Measurements from ENCODE around the gene SCFD2. TPM values are rescaled to one million over a fixed set of nuclear protein-coding genes. Genes with fewer than 3 reads are reported as not detected.

SCFD2 gene
- total RNA-seq, 1 donor from 2014 or later, result 10.7 TPM

GRCh38 chr4:52964011-52964410, 401.9 kb downstream of the SCFD2 start:
- H3K36me3 Mint-ChIP-seq (ENCODE audit: low read depth), result peaks cover 2% of the 10 kb centered on the region
- no peak for TF ChIP-seq CTCF (IDR thresholded peaks at IDR 0.05)
- H3K4me3 Mint-ChIP-seq (ENCODE audit: unreplicated experiment), result no peak overlapping the region
- H3K27ac Mint-ChIP-seq (ENCODE audit: unreplicated experiment), result no peak overlapping the region
- no peaks in the 10 kb centered on the region for H3K27me3 Mint-ChIP-seq (ENCODE audit: low read depth)
- no peaks in the 10 kb centered on the region for H3K4me1 Mint-ChIP-seq (ENCODE audit: low read depth)
- H3K9me3 Mint-ChIP-seq (ENCODE audit: low read depth), result no peaks in the 10 kb centered on the region
- DNase-seq (ENCODE audit: low spot score), result no peak

DNA sequence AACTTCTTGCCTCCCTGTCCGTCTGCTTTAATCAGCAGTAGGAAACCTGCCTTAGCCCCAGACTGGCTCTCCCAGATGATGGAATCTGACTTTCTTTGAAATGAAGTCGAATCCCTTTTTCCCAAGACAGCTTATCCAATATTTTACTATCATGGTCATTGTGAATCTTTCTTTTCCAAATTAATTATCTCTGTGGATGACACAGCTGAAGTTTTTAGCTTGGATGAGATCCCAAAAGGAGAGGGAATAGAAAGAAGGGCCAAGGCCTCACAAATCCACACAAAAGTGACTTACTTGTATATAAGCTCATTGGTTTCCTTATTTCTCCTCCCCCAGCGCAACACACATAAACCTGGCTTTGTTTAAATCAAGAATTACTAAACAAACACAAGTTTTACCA, 403.1 kb downstream of the SCFD2 start:
- TF ChIP-seq CTCF (IDR thresholded peaks at IDR 0.05), result no peak
- DNase-seq (ENCODE audit: low spot score), result no peak
- Mint-ChIP-seq H3K4me3 (ENCODE audit: unreplicated experiment) (no peak overlapping the region), H3K4me1 (ENCODE audit: low read depth) (no peaks in the 10 kb centered on the region), H3K27ac (ENCODE audit: unreplicated experiment) (no peak overlapping the region), H3K9me3 (ENCODE audit: low read depth) (no peaks in the 10 kb centered on the region), H3K27me3 (ENCODE audit: low read depth) (no peaks in the 10 kb centered on the region), H3K36me3 (ENCODE audit: low read depth) (no peaks in the 10 kb centered on the region)

- H3K9me3 Mint-ChIP-seq (ENCODE audit: low read depth), result no peaks in the 10 kb centered on the region
- H3K36me3 Mint-ChIP-seq (ENCODE audit: low read depth), result no peaks in the 10 kb centered on the region
- no peak for TF ChIP-seq CTCF (IDR thresholded peaks at IDR 0.05)
- peaks cover 6% of the 10 kb centered on the region for H3K4me1 Mint-ChIP-seq (ENCODE audit: low read depth)
- H3K27ac Mint-ChIP-seq (ENCODE audit: unreplicated experiment), result no peak overlapping the region
- H3K4me3 Mint-ChIP-seq (ENCODE audit: unreplicated experiment), result no peak overlapping the region
- no peaks in the 10 kb centered on the region for H3K27me3 Mint-ChIP-seq (ENCODE audit: low read depth)
- DNase-seq (ENCODE audit: low spot score), result no peak
These were observed 404.0 kb downstream of the SCFD2 start for GRCh38 chr4:52961666-52962412.

- H3K4me3 Mint-ChIP-seq (ENCODE audit: unreplicated experiment), result no peak overlapping the region
- DNase-seq (ENCODE audit: low spot score), result no peak
- no peak overlapping the region for H3K27ac Mint-ChIP-seq (ENCODE audit: unreplicated experiment)
- no peaks in the 10 kb centered on the region for H3K36me3 Mint-ChIP-seq (ENCODE audit: low read depth)
- no peak for TF ChIP-seq CTCF (IDR thresholded peaks at IDR 0.05)
- no peaks in the 10 kb centered on the region for H3K9me3 Mint-ChIP-seq (ENCODE audit: low read depth)
- peaks cover 13% of the 10 kb centered on the region for H3K4me1 Mint-ChIP-seq (ENCODE audit: low read depth)
- H3K27me3 Mint-ChIP-seq (ENCODE audit: low read depth), result no peaks in the 10 kb centered on the region
These were observed 406.3 kb downstream of the SCFD2 start for GRCh38 chr4:52959541-52959940.

- no peak overlapping the region for H3K4me3 Mint-ChIP-seq (ENCODE audit: unreplicated experiment)
- peaks cover 16% of the 10 kb centered on the region for H3K4me1 Mint-ChIP-seq (ENCODE audit: low read depth)
- no peaks in the 10 kb centered on the region for H3K27me3 Mint-ChIP-seq (ENCODE audit: low read depth)
- no peak overlapping the region for H3K27ac Mint-ChIP-seq (ENCODE audit: unreplicated experiment)
- H3K36me3 Mint-ChIP-seq (ENCODE audit: low read depth), result no peaks in the 10 kb centered on the region
- peak; percentile 30 for TF ChIP-seq CTCF (IDR thresholded peaks at IDR 0.05)
- H3K9me3 Mint-ChIP-seq (ENCODE audit: low read depth), result no peaks in the 10 kb centered on the region
- no peak for DNase-seq (ENCODE audit: low spot score)
These were observed 407.8 kb downstream of the SCFD2 start for GRCh38 chr4:52957835-52958631.
